Measurements from ENCODE around the gene OOEP.
"Not testable (repeated sequence)": the region's sequence is repeated elsewhere in the genome, so short reads cannot be mapped to it uniquely, and the experiment has no call there.

Gene OOEP

DNA sequence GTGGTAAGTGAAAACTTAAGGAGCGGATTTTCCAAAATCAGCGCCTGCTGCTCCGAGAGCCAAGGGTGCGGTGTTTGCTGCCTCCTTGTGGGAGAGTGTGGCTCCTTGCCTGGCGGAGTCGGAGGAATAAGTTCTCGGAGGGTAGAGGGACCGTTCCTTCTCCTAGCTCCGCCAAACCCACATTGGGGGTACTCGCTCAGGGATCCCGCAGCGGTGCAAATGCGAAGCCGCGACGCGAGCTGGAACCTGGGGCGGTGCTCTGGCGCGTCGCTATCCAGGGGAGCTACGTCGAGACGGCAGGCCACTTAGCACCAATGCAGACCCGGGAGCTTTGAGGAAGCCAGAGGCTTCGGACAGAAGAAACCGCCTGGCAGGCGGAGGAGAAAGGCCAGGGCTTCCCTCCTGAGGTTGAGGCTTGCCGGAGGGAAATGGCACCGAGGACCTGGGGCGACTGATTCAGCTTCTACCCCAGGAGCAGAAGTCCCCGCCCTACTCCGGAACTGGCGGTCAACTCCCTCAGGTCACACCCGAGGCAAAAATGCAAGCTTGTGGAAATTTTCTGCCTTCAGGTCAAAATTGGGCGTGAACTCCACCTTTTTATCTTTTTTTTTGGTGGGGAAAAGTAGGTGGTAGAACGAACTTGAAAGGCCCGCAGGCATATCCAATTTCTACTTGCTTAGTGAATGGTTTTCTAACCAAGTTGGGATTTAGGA lies 19.3 kb upstream of the OOEP start:
- no peaks in the 10 kb centered on the region for H3K9me3 ChIP-seq (ENCODE audit: control insufficient read depth in 1 of 2, low read length in 2 of 2)
- H3K27me3 ChIP-seq (ENCODE audit: low read depth, low read length) = no peaks in the 10 kb centered on the region
- H3K27ac ChIP-seq (ENCODE audit: low read length) = no peak overlapping the region
- peak overlapping the region; percentile 66 to 76 for H3K4me3 ChIP-seq (ENCODE audit: low read depth in 1 of 2, low read length in 2 of 2)
- no peaks in the 10 kb centered on the region for H3K4me1 ChIP-seq (ENCODE audit: control insufficient read depth in 1 of 2, insufficient read depth in 2 of 2, low read length in 2 of 2)
- no peaks in the 10 kb centered on the region for H3K36me3 ChIP-seq (ENCODE audit: control insufficient read depth in 1 of 2, insufficient read depth in 2 of 2, low read length in 2 of 2)

DNA sequence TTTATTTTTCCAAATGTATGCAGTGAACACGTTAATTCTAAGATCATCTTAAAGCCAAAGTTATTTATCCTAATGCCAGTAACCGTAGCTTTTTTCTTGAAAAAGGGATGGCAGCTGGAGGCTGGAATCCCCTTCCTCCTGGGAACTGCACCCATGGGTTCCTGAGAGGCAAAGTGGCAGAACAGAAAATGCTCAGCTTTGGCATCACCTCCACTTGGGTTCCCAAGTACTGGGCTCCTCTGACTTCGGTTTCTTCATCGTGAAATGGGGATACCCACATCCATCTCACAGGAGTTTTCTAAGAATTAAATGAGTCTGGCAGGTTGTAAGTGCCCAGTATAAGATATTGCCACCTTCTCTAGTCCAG lies 18.7 kb upstream of the OOEP start:
- Histone ChIP-seq H3K4me3 (ENCODE audit: low read depth in 1 of 2, low read length in 2 of 2) (peak overlapping the region; percentile 66 to 76), H3K27me3 (ENCODE audit: low read depth, low read length) (no peaks in the 10 kb centered on the region), H3K4me1 (ENCODE audit: control insufficient read depth in 1 of 2, insufficient read depth in 2 of 2, low read length in 2 of 2) (no peaks in the 10 kb centered on the region), H3K9me3 (ENCODE audit: control insufficient read depth in 1 of 2, low read length in 2 of 2) (no peaks in the 10 kb centered on the region), H3K36me3 (ENCODE audit: control insufficient read depth in 1 of 2, insufficient read depth in 2 of 2, low read length in 2 of 2) (no peaks in the 10 kb centered on the region), H3K27ac (ENCODE audit: low read length) (no peak overlapping the region)

DNA sequence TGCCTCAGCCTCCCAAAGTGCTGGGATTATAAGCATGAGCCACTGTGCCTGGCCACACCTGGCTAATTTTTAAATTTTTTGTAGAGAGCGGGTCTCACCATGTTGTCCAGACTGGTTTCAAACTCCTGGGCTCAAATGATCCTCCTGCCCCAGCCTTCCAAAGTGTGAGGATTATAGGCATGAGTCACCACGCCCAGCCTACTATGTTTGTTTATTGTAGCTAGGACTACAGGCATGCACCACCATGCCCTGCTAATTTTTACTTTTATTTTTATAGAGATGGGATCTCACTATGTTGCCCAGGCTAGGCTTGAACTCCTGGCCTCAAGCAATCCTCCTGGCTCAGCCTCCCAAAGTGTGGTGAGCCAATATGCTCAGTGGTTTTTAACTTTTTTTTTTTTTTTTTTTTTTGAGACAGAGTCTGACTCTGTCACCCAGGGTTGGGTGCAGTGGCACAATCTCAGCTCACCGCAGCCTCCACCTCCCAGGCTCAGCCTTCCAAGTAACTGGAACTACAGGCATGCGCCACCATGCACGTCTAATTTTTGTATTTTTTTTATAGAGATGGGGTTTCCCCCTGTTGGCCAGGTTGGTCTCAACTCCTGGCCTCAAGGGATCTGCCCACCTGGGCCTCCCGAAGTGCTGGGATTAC lies 12.9 kb upstream of the OOEP start:
- H3K4me1 ChIP-seq (ENCODE audit: control insufficient read depth in 1 of 2, insufficient read depth in 2 of 2, low read length in 2 of 2) = no peaks in the 10 kb centered on the region
- H3K36me3 ChIP-seq (ENCODE audit: control insufficient read depth in 1 of 2, insufficient read depth in 2 of 2, low read length in 2 of 2) = no peaks in the 10 kb centered on the region
- no peak overlapping the region for H3K4me3 ChIP-seq (ENCODE audit: low read depth in 1 of 2, low read length in 2 of 2)
- no peaks in the 10 kb centered on the region for H3K27me3 ChIP-seq (ENCODE audit: low read depth, low read length)
- H3K27ac ChIP-seq (ENCODE audit: low read length) = no peak overlapping the region
- H3K9me3 ChIP-seq (ENCODE audit: control insufficient read depth in 1 of 2, low read length in 2 of 2) = no peaks in the 10 kb centered on the region

DNA sequence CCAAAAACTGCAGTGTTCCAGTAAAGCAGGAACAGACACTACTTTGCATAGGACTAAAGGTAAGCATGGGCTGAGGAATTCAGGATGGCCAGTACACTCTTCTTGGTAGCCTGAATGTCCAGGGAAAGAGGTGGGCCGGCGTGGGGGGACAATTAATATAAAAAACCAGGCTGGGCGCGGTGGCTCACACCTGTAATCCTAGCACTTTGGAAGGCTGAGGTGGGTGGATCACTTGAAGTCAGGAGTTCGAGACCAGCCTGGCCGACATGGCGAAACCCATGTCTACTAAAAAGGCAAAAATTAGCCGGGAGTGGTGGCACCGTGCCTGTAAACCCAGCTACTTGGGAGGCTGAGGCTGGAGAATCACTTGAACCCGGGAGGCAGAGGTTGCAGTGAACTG lies 11.8 kb upstream of the OOEP start:
- H3K4me3 ChIP-seq (ENCODE audit: low read depth in 1 of 2, low read length in 2 of 2); H3K36me3 ChIP-seq (ENCODE audit: control insufficient read depth in 1 of 2, insufficient read depth in 2 of 2, low read length in 2 of 2); H3K9me3 ChIP-seq (ENCODE audit: control insufficient read depth in 1 of 2, low read length in 2 of 2); H3K27me3 ChIP-seq (ENCODE audit: low read depth, low read length); H3K4me1 ChIP-seq (ENCODE audit: control insufficient read depth in 1 of 2, insufficient read depth in 2 of 2, low read length in 2 of 2); H3K27ac ChIP-seq (ENCODE audit: low read length): not testable (repeated sequence)

DNA sequence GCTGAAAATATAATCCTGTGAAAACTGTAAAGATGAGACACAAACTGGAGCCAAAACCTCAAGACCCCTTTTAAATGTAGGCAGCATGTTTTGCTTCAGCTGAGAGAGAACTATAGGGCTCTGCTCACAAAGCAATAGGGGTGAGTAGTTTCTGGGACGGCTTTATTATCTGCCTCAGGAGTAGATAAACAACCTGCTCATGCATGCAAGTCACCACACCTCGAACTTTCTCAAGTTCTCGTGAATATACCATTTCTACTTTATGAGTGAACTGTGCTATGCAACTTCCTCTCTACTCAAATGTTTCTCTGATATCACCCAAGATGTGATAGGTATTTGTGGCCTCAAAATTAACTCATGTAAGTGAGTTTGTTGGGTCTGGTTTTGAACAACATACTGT lies 7.5 kb upstream of the OOEP start:
- no peak overlapping the region for H3K27ac ChIP-seq (ENCODE audit: low read length)
- no peaks in the 10 kb centered on the region for H3K27me3 ChIP-seq (ENCODE audit: low read depth, low read length)
- H3K36me3 ChIP-seq (ENCODE audit: control insufficient read depth in 1 of 2, insufficient read depth in 2 of 2, low read length in 2 of 2) = no peaks in the 10 kb centered on the region
- no peak overlapping the region for H3K4me3 ChIP-seq (ENCODE audit: low read depth in 1 of 2, low read length in 2 of 2)
- H3K4me1 ChIP-seq (ENCODE audit: control insufficient read depth in 1 of 2, insufficient read depth in 2 of 2, low read length in 2 of 2) = no peaks in the 10 kb centered on the region
- peaks cover 0 to 4% of the 10 kb centered on the region in 2 donors for H3K9me3 ChIP-seq (ENCODE audit: control insufficient read depth in 1 of 2, low read length in 2 of 2)

DNA sequence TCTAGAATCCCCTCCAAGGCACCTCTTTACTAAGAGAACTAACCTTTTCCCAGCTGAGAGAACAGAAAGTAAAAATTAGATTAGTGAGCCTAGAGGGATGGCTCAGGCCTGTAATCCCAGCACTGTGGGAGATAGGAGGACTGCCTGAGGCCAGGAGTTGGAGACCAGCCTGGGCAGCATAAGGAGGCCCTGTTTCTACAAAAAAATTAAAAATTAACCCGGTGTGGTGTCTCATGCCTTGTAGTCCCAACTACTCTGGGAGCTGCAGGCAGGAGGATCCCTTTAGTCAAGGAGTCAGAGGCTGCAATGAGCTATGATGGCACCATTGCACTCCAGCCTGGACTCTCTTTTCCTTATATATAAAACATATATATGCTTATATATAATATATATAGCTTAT lies 5.5 kb upstream of the OOEP start:
- Histone ChIP-seq H3K27ac (ENCODE audit: low read length) (no peak overlapping the region), H3K27me3 (ENCODE audit: low read depth, low read length) (no peaks in the 10 kb centered on the region), H3K4me1 (ENCODE audit: control insufficient read depth in 1 of 2, insufficient read depth in 2 of 2, low read length in 2 of 2) (no peaks in the 10 kb centered on the region), H3K36me3 (ENCODE audit: control insufficient read depth in 1 of 2, insufficient read depth in 2 of 2, low read length in 2 of 2) (no peaks in the 10 kb centered on the region), H3K9me3 (ENCODE audit: control insufficient read depth in 1 of 2, low read length in 2 of 2) (peaks cover 0 to 10% of the 10 kb centered on the region in 2 donors), H3K4me3 (ENCODE audit: low read depth in 1 of 2, low read length in 2 of 2) (no peak overlapping the region)

DNA sequence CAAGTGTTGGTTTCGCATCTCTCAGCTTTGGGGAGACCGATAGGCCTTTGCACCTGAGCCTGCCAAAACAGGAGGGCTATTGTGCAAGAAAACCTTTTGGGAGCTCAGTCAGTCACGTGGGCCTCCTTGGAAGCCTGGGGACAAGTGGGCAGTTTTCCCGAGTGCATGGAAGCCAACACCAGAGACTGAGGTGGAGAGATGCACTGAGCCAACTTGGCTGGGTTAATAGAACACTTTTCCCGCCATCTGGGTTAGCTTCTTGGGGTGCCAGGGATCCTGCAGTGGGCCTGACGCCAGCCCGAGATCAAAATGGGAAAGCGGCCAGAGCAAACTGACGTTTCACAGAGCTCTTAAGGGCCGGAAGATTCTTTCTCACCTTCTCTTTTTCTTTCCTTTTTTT lies 2.8 kb upstream of the OOEP start:
- Histone ChIP-seq H3K4me3 (ENCODE audit: low read depth in 1 of 2, low read length in 2 of 2) (peak overlapping the region in 1 of 2 donors; percentile 11), H3K9me3 (ENCODE audit: control insufficient read depth in 1 of 2, low read length in 2 of 2) (peaks cover 0 to 10% of the 10 kb centered on the region in 2 donors), H3K36me3 (ENCODE audit: control insufficient read depth in 1 of 2, insufficient read depth in 2 of 2, low read length in 2 of 2) (no peaks in the 10 kb centered on the region), H3K27ac (ENCODE audit: low read length) (no peak overlapping the region), H3K4me1 (ENCODE audit: control insufficient read depth in 1 of 2, insufficient read depth in 2 of 2, low read length in 2 of 2) (no peaks in the 10 kb centered on the region), H3K27me3 (ENCODE audit: low read depth, low read length) (no peaks in the 10 kb centered on the region)

DNA sequence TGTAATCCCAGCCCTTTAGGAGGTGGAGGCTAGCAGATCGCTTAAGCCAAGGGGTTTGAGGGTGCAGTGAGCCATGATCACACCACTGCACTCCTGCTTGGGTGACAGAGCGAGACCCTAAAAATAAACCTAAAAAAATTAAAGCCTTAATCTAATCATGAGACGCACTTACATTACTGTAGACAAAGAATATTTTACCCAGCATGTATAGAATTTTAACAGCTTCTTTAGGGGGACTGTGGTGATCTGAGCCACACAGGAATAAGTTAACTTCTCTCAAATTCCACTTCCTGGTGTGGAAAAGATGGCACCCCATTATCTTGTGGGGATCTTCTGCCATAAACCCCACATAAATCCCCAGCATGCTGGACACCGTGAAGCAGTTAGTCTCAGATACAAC lies 2.3 kb upstream of the OOEP start:
- Histone ChIP-seq H3K27ac (ENCODE audit: low read length) (no peak overlapping the region), H3K27me3 (ENCODE audit: low read depth, low read length) (no peaks in the 10 kb centered on the region), H3K9me3 (ENCODE audit: control insufficient read depth in 1 of 2, low read length in 2 of 2) (peaks cover 0 to 10% of the 10 kb centered on the region in 2 donors), H3K4me3 (ENCODE audit: low read depth in 1 of 2, low read length in 2 of 2) (peak overlapping the region in 1 of 2 donors; percentile 11), H3K4me1 (ENCODE audit: control insufficient read depth in 1 of 2, insufficient read depth in 2 of 2, low read length in 2 of 2) (no peaks in the 10 kb centered on the region), H3K36me3 (ENCODE audit: control insufficient read depth in 1 of 2, insufficient read depth in 2 of 2, low read length in 2 of 2) (no peaks in the 10 kb centered on the region)

DNA sequence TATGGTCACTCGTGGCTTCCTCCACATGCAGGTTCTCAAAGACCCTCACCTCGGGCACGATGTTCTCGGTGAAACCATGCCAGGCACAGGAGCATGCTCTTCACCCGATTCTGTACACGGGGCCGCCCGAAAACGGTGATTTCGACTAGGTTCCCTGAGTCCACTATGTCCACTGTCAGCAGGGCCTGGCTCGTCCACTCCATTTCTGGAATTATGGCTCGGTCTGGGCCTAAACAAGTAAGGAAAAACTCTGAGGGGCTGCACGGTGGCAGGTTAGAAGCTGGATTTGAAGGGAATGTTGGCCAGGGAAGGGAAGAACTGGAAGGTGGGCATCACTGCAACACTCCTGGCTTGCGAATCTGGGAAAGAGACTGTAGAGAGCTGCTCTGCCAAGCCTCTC lies 540 bp downstream of the OOEP start:
- no peaks in the 10 kb centered on the region for H3K27me3 ChIP-seq (ENCODE audit: low read depth, low read length)
- no peaks in the 10 kb centered on the region for H3K36me3 ChIP-seq (ENCODE audit: control insufficient read depth in 1 of 2, insufficient read depth in 2 of 2, low read length in 2 of 2)
- no peaks in the 10 kb centered on the region for H3K4me1 ChIP-seq (ENCODE audit: control insufficient read depth in 1 of 2, insufficient read depth in 2 of 2, low read length in 2 of 2)
- no peak overlapping the region for H3K4me3 ChIP-seq (ENCODE audit: low read depth in 1 of 2, low read length in 2 of 2)
- H3K9me3 ChIP-seq (ENCODE audit: control insufficient read depth in 1 of 2, low read length in 2 of 2) = peaks cover 0 to 10% of the 10 kb centered on the region in 2 donors
- H3K27ac ChIP-seq (ENCODE audit: low read length) = no peak overlapping the region

DNA sequence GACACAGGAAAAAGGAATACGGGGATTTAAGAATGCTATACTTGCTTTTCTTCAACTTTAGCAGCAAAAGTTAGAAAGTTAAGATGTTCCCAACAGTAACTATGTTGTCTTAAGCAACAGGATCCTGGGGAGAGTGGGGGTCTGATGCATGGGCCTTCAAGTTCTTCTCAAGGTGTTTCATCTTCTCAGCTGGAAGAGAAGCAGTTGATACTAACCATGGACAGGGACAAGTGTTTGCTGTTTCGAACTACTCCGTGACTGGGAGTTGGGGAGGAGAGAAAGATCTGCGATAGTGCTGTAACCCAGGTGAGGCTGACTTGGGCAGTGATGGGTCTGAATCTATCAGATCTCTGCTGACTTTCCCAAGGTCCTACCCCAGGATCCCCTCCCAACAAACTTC lies 1.0 kb downstream of the OOEP start:
- Histone ChIP-seq H3K4me3 (ENCODE audit: low read depth in 1 of 2, low read length in 2 of 2) (no peak overlapping the region), H3K9me3 (ENCODE audit: control insufficient read depth in 1 of 2, low read length in 2 of 2) (peaks cover 0 to 10% of the 10 kb centered on the region in 2 donors), H3K36me3 (ENCODE audit: control insufficient read depth in 1 of 2, insufficient read depth in 2 of 2, low read length in 2 of 2) (no peaks in the 10 kb centered on the region), H3K4me1 (ENCODE audit: control insufficient read depth in 1 of 2, insufficient read depth in 2 of 2, low read length in 2 of 2) (no peaks in the 10 kb centered on the region), H3K27ac (ENCODE audit: low read length) (no peak overlapping the region), H3K27me3 (ENCODE audit: low read depth, low read length) (no peaks in the 10 kb centered on the region)

DNA sequence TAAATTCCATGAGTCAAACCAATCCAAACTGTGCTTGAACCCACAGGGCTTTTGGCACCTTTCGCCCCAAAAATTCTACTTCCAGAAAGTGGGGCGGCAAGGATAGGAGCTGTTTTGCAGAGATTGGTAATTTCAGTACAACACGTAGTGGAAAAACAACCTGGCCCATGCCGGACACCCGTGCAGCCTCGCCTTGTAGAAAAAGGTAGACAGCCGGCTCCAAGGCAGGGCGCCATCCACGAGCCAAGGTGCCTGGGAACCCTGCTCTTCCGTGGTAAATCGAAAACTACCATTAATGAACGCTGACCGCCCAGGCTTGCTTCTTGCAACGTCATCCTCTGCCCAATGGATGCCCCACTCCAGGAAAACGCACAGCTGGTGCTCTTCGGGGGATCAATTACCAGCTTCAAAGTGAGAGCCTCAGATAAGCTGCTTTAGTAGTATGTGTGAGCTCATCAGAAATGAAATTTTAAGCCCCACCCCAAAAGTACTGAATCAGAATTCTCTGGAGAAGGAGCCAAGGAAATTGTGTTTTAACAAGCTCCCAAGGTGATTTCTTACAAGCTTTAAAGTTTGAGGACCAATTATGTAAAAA lies 1.8 kb downstream of the OOEP start:
- H3K9me3 ChIP-seq (ENCODE audit: control insufficient read depth in 1 of 2, low read length in 2 of 2) = peaks cover 0 to 10% of the 10 kb centered on the region in 2 donors
- H3K4me1 ChIP-seq (ENCODE audit: control insufficient read depth in 1 of 2, insufficient read depth in 2 of 2, low read length in 2 of 2) = no peaks in the 10 kb centered on the region
- H3K27ac ChIP-seq (ENCODE audit: low read length) = no peak overlapping the region
- H3K36me3 ChIP-seq (ENCODE audit: control insufficient read depth in 1 of 2, insufficient read depth in 2 of 2, low read length in 2 of 2) = no peaks in the 10 kb centered on the region
- no peak overlapping the region for H3K4me3 ChIP-seq (ENCODE audit: low read depth in 1 of 2, low read length in 2 of 2)
- H3K27me3 ChIP-seq (ENCODE audit: low read depth, low read length) = no peaks in the 10 kb centered on the region

Data from muscle layer of duodenum (tissue), 2 donors.